Loucy (cell line): Measurements from ENCODE around the gene ITCH.

ENCODE experiments used
- EZH2phosphoT487 ChIP-seq: fragments of 200-600 bp; IDR thresholded peaks from 2 replicates; pipeline ENCODE4 v1.6.1; 2018; ENCODE audit warnings: antibody characterized with exemption, mild to moderate bottlenecking, moderate library complexity, borderline replicate concordance
- TF ChIP-seq, protein P1 (sequence below): fragments of 200-600 bp; sonication (generic); conservative IDR thresholded peaks from 2 replicates; pipeline ENCODE4 v1.5.1; 2014; ENCODE audit warnings: mild to moderate bottlenecking, antibody characterized with exemption, low read length

DNA sequence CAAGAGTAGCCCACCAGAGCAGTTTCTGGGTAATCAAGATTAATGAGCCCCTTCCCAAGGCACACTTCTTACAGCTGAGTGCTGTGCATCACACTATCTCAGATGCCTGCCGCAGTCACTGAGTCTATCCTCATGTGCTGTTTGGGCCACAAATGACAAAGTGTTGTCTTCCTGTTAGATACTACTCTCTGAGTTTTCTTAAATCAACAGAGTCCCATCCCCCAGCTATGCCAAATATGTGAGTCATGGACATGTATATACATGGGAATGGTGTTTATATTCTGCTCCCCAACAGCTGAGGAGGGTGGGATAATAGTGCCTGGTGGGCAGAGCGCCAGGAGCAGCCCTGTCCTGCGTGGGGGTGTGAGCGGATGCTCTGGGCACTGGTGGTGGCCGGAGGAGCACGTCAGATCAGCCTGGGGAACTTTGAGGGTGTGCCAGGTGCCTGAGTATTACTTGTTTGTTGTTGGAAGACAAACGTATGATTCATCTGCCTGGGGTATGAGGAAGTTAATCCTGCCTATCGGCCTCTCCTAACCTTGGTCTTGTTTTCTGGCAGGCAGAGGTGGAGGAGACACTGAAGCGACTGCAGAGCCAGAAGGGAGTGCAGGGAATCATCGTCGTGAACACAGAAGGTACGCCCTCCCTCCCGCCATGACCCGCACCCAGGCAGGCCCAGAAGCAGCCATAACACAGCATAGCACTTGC, 162.8 kb downstream of the ITCH start:
- TF ChIP-seq, protein P1, sequence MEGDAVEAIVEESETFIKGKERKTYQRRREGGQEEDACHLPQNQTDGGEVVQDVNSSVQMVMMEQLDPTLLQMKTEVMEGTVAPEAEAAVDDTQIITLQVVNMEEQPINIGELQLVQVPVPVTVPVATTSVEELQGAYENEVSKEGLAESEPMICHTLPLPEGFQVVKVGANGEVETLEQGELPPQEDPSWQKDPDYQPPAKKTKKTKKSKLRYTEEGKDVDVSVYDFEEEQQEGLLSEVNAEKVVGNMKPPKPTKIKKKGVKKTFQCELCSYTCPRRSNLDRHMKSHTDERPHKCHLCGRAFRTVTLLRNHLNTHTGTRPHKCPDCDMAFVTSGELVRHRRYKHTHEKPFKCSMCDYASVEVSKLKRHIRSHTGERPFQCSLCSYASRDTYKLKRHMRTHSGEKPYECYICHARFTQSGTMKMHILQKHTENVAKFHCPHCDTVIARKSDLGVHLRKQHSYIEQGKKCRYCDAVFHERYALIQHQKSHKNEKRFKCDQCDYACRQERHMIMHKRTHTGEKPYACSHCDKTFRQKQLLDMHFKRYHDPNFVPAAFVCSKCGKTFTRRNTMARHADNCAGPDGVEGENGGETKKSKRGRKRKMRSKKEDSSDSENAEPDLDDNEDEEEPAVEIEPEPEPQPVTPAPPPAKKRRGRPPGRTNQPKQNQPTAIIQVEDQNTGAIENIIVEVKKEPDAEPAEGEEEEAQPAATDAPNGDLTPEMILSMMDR, result no peak
- TF ChIP-seq EZH2phosphoT487, result no peak
